Sigmoid colon (tissue), 7 donors: ENCODE data around the gene WNT1. TPM values are rescaled to one million over a fixed set of nuclear protein-coding genes. Genes with fewer than 3 reads are reported as not detected.

Source experiments
- DNase-seq: peaks from one replicate; pipeline ENCODE4 v3.0.0-alpha.2; 2019
- H3K27ac ChIP-seq, 4 donors: fragments of 200-600 bp; sonication (generic); one replicate each; pipeline ENCODE4 v1.5.1; 2016 to 2019; ENCODE audit warnings: mild to moderate bottlenecking in 1 of 4
- H3K27me3 ChIP-seq, 3 donors: fragments of 200-600 bp; sonication (generic); one replicate each; pipeline ENCODE4 v1.5.1; 2019; ENCODE audit warnings: mild to moderate bottlenecking in 1 of 3
- H3K36me3 ChIP-seq, 4 donors: fragments of 200-600 bp; sonication (generic); one replicate each; pipeline ENCODE4 v1.5.1; 2016 to 2019
- H3K4me1 ChIP-seq, 4 donors: fragments of 200-600 bp; sonication (generic); one replicate each; pipeline ENCODE4 v1.5.1; 2017 to 2019
- H3K4me3 ChIP-seq, 4 donors: fragments of 200-600 bp; sonication (generic); one replicate each; pipeline ENCODE4 v1.5.1; 2017 to 2019; ENCODE audit warnings: mild to moderate bottlenecking in 2 of 4, moderate library complexity in 1 of 4
- H3K9me3 ChIP-seq, 4 donors: fragments of 200-600 bp in 3 of 4; sonication (generic) in 3 of 4; one replicate each; pipeline versions ENCODE4 v1.5.1 to v1.6.1; 2013 to 2019
- CTCF ChIP-seq, 4 experiments: fragments of 450-650 bp in 3 of 4; fragments of 200-600 bp in 1 of 4; IDR thresholded peaks; one replicate each; pipeline ENCODE4 v1.5.1; 2016 to 2019; ENCODE audit warnings: antibody characterized with exemption in 4 of 4, mild to moderate bottlenecking in 3 of 4, moderate library complexity in 2 of 4
- EP300 ChIP-seq, 4 donors: sonication (generic); formaldehyde crosslinking; IDR thresholded peaks; one replicate each; pipeline ENCODE4 v1.6.1; 2017; ENCODE audit warnings: antibody characterized with exemption in 4 of 4
- POLR2A ChIP-seq, 2 donors: fragments of 450-650 bp; IDR thresholded peaks; one replicate each; pipeline ENCODE4 v1.6.1; 2016; ENCODE audit warnings: antibody characterized with exemption in 2 of 2, mild to moderate bottlenecking in 2 of 2, moderate library complexity in 2 of 2
- POLR2AphosphoS5 ChIP-seq, 4 donors: sonication (generic); formaldehyde crosslinking; IDR thresholded peaks; one replicate each; pipeline ENCODE4 v1.6.1; 2017; ENCODE audit warnings: antibody characterized with exemption in 4 of 4
- WGBS, 2 donors: extraction: QIAGEN DNeasy Blood & Tissue Kit; methylation state at CpG; one replicate each; pipeline ENCODE4 v1.1.7; 2013; 5-methylcytosine and 5-hydroxymethylcytosine counted together
- intact Hi-C: fragments of 100-400 bp; cut with DNase I; formaldehyde crosslinking; loops from one replicate; pipeline ENCODE4 v1.15.1; 2023
- polyA plus RNA-seq, 3 donors: library from polyadenylated mRNA; stranded (reverse); fragments of 200-250 nt; gene quantifications; one replicate each; pipeline ENCODE4 v1.2.3, GENCODE V29; 2013
- total RNA-seq, 4 donors: library from RNA; depleted of rRNA; stranded (reverse); fragments of >200 nt; gene quantifications; one replicate each; pipeline ENCODE4 v1.1.0, GENCODE V29; 2016
- donor health status: healthy with polysubstance abuse.
- donor health status: Bipolar disorder and iron deficiency.
- donor health status: healthy.

The WNT1 gene
- total and polyA plus RNA-seq, 7 donors: 0.10 TPM; not detected in 6

- H3K9me3 ChIP-seq: no peaks in the 10 kb centered on the region
- DNase-seq: no peak
- H3K4me1 ChIP-seq: peaks cover 0 to 28% (median 24%) of the 10 kb centered on the region in 4 donors
- WGBS, 2 donors: 7% methylated on average over 77 of the region's 77 CpGs
- no peaks in the 10 kb centered on the region for H3K36me3 ChIP-seq
- intact Hi-C loops: no loop called here
- peaks cover 33 to 62% (median 54%) of the 10 kb centered on the region in 3 donors for H3K27me3 ChIP-seq
- TF ChIP-seq POLR2AphosphoS5 (IDR thresholded peaks at IDR 0.05) (no peak), CTCF (IDR thresholded peaks at IDR 0.05) (no peak), POLR2A (IDR thresholded peaks at IDR 0.05) (no peak), EP300 (IDR thresholded peaks at IDR 0.05) (no peak)
- peak overlapping the region in 1 of 4 donors; percentile 22 for H3K27ac ChIP-seq
- H3K4me3 ChIP-seq: peak overlapping the region in 3 of 4 donors; percentile 5 to 18 (median 18)
These were observed 8.1 kb upstream of the WNT1 start for GRCh38 chr12:48969833-48970701.

- intact Hi-C loops: no loop called here
- H3K36me3 ChIP-seq: no peaks in the 10 kb centered on the region
- H3K27me3 ChIP-seq: peaks cover 33 to 70% (median 56%) of the 10 kb centered on the region in 3 donors
- peak overlapping the region in 2 of 4 donors; percentile 24 to 26 for H3K4me3 ChIP-seq
- peaks cover 0 to 28% (median 24%) of the 10 kb centered on the region in 4 donors for H3K4me1 ChIP-seq
- 11 to 30% methylated on average over 10 of the region's 10 CpGs for WGBS, 2 donors
- H3K9me3 ChIP-seq: no peaks in the 10 kb centered on the region
- TF ChIP-seq POLR2AphosphoS5 (IDR thresholded peaks at IDR 0.05) (no peak), CTCF (IDR thresholded peaks at IDR 0.05) (no peak), EP300 (IDR thresholded peaks at IDR 0.05) (no peak), POLR2A (IDR thresholded peaks at IDR 0.05) (no peak)
- no peak for DNase-seq
- H3K27ac ChIP-seq: peak overlapping the region in 1 of 4 donors; percentile 22
These were observed 7.3 kb upstream of the WNT1 start for GRCh38 chr12:48970702-48971334.

DNA sequence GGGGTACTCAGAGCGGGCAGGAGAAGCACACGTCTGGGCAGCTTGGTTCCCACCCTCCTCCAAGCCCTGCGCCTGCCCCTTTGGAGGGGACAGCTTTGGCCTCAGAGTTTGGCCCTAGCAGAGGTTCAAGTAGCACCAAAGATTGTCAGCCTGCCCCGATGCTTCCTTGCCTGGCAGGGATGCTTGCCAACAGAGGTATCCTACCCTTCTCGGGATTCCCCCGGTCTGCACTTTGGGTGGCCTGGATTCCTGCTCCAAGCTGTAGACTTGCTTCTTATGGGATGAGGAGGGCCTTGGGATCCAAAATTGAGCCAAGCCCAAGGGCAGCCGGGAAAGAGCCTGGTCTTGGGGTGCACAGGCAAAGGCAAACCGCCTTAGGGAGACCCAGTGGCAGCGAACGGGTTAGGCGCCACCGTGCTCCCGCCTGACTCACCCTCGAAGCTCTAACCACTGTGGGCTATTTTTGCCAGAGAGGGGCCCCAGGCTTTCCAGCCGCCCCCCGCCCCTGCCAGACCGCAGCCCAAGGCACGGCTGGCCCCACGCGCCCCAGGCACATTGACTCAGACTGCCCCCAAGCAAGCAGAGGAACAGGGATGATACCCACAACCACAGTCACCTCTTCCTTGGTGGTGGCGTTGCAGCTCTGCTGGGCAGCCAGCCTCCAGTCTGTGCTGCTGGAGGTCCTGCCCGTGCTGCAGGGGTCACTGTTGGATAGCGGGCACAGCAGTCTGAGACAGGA, 5.7 kb upstream of the WNT1 start:
- H3K9me3 ChIP-seq: no peaks in the 10 kb centered on the region
- no peaks in the 10 kb centered on the region for H3K36me3 ChIP-seq
- peaks cover 33 to 86% (median 65%) of the 10 kb centered on the region in 3 donors for H3K27me3 ChIP-seq
- intact Hi-C loops: no loop called here
- peaks cover 0 to 28% (median 24%) of the 10 kb centered on the region in 4 donors for H3K4me1 ChIP-seq
- TF ChIP-seq EP300 (IDR thresholded peaks at IDR 0.05) (no peak), POLR2A (IDR thresholded peaks at IDR 0.05) (no peak), CTCF (IDR thresholded peaks at IDR 0.05) (no peak)
- no peak overlapping the region for H3K27ac ChIP-seq
- no peak overlapping the region for H3K4me3 ChIP-seq
- WGBS, 2 donors: 13 to 17% methylated on average over 23 of the region's 23 CpGs
- DNase-seq: no peak

DNA sequence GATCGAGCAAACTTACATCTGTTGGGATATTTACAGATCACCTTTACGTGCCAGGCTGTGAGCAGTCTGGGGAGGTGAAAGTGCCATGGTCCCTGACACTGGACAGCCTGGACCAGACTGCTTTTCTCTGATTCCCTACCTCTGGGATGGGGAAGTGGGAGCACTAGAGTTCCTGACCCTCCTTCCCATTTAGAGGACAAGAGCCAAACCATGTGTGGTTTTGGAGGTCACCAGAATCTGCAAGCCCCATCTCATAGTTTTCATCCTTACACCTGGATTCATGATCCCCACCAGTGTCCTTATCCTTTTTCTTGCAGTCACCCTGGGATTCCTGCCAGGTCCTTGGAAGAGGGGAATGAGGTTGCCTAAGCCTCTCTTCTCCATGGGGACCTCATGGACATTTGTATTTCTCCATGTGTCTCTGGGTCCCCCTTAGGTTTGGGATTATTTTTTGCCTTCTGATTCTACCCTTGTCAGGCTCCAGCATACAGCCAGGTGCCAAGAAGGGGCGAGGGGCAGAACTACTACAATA, 5.1 kb upstream of the WNT1 start:
- DNase-seq: no peak
- intact Hi-C loops: no loop called here
- Histone ChIP-seq H3K27me3 (peaks cover 40 to 92% (median 72%) of the 10 kb centered on the region in 3 donors), H3K9me3 (no peaks in the 10 kb centered on the region), H3K4me3 (no peak overlapping the region), H3K27ac (peak overlapping the region in 1 of 4 donors; percentile 54), H3K4me1 (peaks cover 0 to 34% (median 28%) of the 10 kb centered on the region in 4 donors), H3K36me3 (no peaks in the 10 kb centered on the region)
- no peak for TF ChIP-seq CTCF (IDR thresholded peaks at IDR 0.05)
- no peak for TF ChIP-seq EP300 (IDR thresholded peaks at IDR 0.05)
- TF ChIP-seq POLR2AphosphoS5 (IDR thresholded peaks at IDR 0.05): no peak
- TF ChIP-seq POLR2A (IDR thresholded peaks at IDR 0.05): no peak
- WGBS, 2 donors: 9 to 24% methylated on average over 3 of the region's 3 CpGs
